Activated naive CD8-positive, alpha-beta T cell treated with anti-CD3 and anti-CD28 coated beads, Interleukin-2, amount 10 ng/mL, durations not matched to agents 7 days and 5 days (primary cell): Measurements from ENCODE around the gene WWTR1. TPM values are rescaled to one million over a fixed set of nuclear protein-coding genes. Genes with fewer than 3 reads are reported as not detected.

Source experiments
- ATAC-seq: fragments of 150-1000 bp; cut with Tn5 transposase; one replicate; pipeline ENCODE4 v1.10.0; 2021; ENCODE audit warnings: low read depth, moderate library complexity
- POLR2A ChIA-PET: fragments of 350-600 bp; sonication (Branson Sonifier 250); formaldehyde crosslinking; loops from one replicate; lab custom pipeline; 2021; ENCODE audit warnings: antibody characterized with exemption; lab: Charles Lee
- DNase-seq: peaks from one replicate; pipeline ENCODE4 v3.0.0; 2021
- H3K27ac Mint-ChIP-seq: one replicate; pipeline ENCODE4 v1.8.0; 2022; ENCODE audit warnings: mild to moderate bottlenecking, mixed read lengths
- H3K27me3 Mint-ChIP-seq: one replicate; pipeline ENCODE4 v1.8.0; 2022; ENCODE audit warnings: mild to moderate bottlenecking, moderate library complexity, mixed read lengths
- H3K36me3 Mint-ChIP-seq: one replicate; pipeline ENCODE4 v1.8.0; 2021; ENCODE audit warnings: mild to moderate bottlenecking, mixed read lengths
- H3K4me1 Mint-ChIP-seq: one replicate; pipeline ENCODE4 v1.8.0; 2021; ENCODE audit warnings: mixed read lengths
- H3K4me3 Mint-ChIP-seq: one replicate; pipeline ENCODE4 v1.8.0; 2022; ENCODE audit warnings: mild to moderate bottlenecking, moderate library complexity, mixed read lengths
- H3K9me3 Mint-ChIP-seq: one replicate; pipeline ENCODE4 v1.8.0; 2021; ENCODE audit warnings: mixed read lengths
- total RNA-seq, 2 experiments: library from RNA; stranded (reverse); gene quantifications; one replicate each; pipeline ENCODE4 v1.2.3, GENCODE V29; 2021

WWTR1 gene
- total RNA-seq, 2 experiments from 2014 or later = 0.55 to 0.79 TPM

GRCh38 chr3:149647285-149647684 is 10.5 kb downstream of the WWTR1 start:
- ATAC-seq = no peak
- POLR2A ChIA-PET = no interaction called here
- Mint-ChIP-seq H3K27ac (no peak overlapping the region), H3K9me3 (no peaks in the 10 kb centered on the region), H3K4me1 (no peaks in the 10 kb centered on the region), H3K36me3 (no peaks in the 10 kb centered on the region), H3K27me3 (peaks cover 19% of the 10 kb centered on the region), H3K4me3 (no peak overlapping the region)
- no peak for DNase-seq

- Mint-ChIP-seq H3K4me1 (no peaks in the 10 kb centered on the region), H3K27ac (no peak overlapping the region), H3K9me3 (no peaks in the 10 kb centered on the region), H3K36me3 (no peaks in the 10 kb centered on the region), H3K4me3 (no peak overlapping the region), H3K27me3 (peaks cover 16% of the 10 kb centered on the region)
- POLR2A ChIA-PET = no interaction called here
- no peak for DNase-seq
- ATAC-seq = no peak
Measured at GRCh38 chr3:149646181-149646766, 11.6 kb downstream of the WWTR1 start.

GRCh38 chr3:149643963-149644362 is 13.9 kb downstream of the WWTR1 start:
- Mint-ChIP-seq H3K9me3 (no peaks in the 10 kb centered on the region), H3K4me1 (no peaks in the 10 kb centered on the region), H3K4me3 (no peak overlapping the region), H3K27ac (no peak overlapping the region), H3K36me3 (no peaks in the 10 kb centered on the region), H3K27me3 (peaks cover 11% of the 10 kb centered on the region)
- POLR2A ChIA-PET = no interaction called here
- DNase-seq (no peak), ATAC-seq (no peak)

GRCh38 chr3:149643482-149643798 is 14.4 kb downstream of the WWTR1 start:
- POLR2A ChIA-PET = no interaction called here
- Mint-ChIP-seq H3K9me3 (no peaks in the 10 kb centered on the region), H3K4me3 (no peak overlapping the region)

GRCh38 chr3:149640976-149641728 is 16.7 kb downstream of the WWTR1 start:
- POLR2A ChIA-PET = no interaction called here
- Mint-ChIP-seq H3K4me3 (no peak overlapping the region), H3K9me3 (no peaks in the 10 kb centered on the region), H3K27me3 (peaks cover 7% of the 10 kb centered on the region), H3K27ac (no peak overlapping the region), H3K36me3 (no peaks in the 10 kb centered on the region), H3K4me1 (no peaks in the 10 kb centered on the region)
- ATAC-seq = no peak
- no peak for DNase-seq

More at GRCh38 chr3:149643482-149643798, 14.4 kb downstream of the WWTR1 start:
- DNase-seq (no peak), ATAC-seq (no peak)
- H3K27ac Mint-ChIP-seq = no peak overlapping the region
- no peaks in the 10 kb centered on the region for H3K36me3 Mint-ChIP-seq
- peaks cover 11% of the 10 kb centered on the region for H3K27me3 Mint-ChIP-seq
- no peaks in the 10 kb centered on the region for H3K4me1 Mint-ChIP-seq

- Mint-ChIP-seq H3K27me3 (peaks cover 12% of the 10 kb centered on the region), H3K9me3 (no peaks in the 10 kb centered on the region), H3K4me1 (no peaks in the 10 kb centered on the region), H3K36me3 (no peaks in the 10 kb centered on the region), H3K27ac (no peak overlapping the region), H3K4me3 (no peak overlapping the region)
- no peak for ATAC-seq
- POLR2A ChIA-PET = no interaction called here
- DNase-seq = no peak
Measured at GRCh38 chr3:149639093-149639486, 18.7 kb downstream of the WWTR1 start.

DNA sequence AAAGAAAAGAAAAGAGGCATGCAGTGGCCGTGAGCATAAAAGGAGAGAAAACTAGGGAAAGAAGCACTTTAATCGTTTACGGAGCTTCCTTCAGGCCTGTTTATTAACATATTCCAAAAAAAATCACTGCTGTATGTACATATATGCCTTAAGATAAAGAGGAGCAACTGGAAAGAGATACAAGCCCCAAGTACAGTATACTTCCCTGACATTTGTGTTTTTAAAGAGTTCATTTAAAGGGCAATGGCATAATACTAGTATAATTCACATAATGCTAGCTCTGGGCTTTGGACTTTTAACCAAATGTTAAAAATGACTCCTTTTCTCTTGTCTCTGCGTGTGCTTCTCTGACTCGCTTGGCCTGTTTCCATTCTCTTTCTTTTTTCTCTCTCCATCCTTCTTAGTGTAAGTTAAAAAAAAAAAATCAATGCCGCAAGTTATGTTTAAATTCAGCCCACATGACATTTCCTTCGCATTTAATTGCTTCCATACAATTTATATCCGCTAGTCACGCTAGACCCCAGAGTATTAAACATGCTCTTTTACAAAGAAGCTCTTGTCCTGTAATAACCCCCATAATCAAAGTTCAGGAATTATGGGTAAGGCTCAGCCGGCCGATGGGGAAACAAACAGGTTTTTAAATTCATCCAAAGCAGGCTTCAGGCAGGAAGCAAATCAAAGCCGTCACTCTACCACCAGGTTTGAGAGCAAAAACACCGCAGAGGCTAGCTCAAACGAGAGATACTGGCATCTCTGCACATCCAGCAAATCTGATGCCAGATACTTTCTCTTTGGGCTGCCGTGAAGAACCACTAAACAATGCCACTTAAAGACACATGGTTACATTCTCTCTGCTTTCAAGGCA is 19.4 kb downstream of the WWTR1 start:
- H3K27me3 Mint-ChIP-seq = peaks cover 12% of the 10 kb centered on the region
- DNase-seq (no peak), ATAC-seq (no peak)
- POLR2A ChIA-PET = no interaction called here
- H3K9me3 Mint-ChIP-seq = no peaks in the 10 kb centered on the region
- H3K4me1 Mint-ChIP-seq = no peaks in the 10 kb centered on the region
- no peaks in the 10 kb centered on the region for H3K36me3 Mint-ChIP-seq
- no peak overlapping the region for H3K4me3 Mint-ChIP-seq
- H3K27ac Mint-ChIP-seq = no peak overlapping the region

- Mint-ChIP-seq H3K27me3 (peaks cover 16% of the 10 kb centered on the region), H3K27ac (no peak overlapping the region), H3K4me3 (no peak overlapping the region), H3K36me3 (no peaks in the 10 kb centered on the region), H3K4me1 (no peaks in the 10 kb centered on the region), H3K9me3 (no peaks in the 10 kb centered on the region)
- ATAC-seq = no peak
- POLR2A ChIA-PET = no interaction called here
- DNase-seq = no peak
Measured at GRCh38 chr3:149635396-149635795, 22.4 kb downstream of the WWTR1 start.

DNA sequence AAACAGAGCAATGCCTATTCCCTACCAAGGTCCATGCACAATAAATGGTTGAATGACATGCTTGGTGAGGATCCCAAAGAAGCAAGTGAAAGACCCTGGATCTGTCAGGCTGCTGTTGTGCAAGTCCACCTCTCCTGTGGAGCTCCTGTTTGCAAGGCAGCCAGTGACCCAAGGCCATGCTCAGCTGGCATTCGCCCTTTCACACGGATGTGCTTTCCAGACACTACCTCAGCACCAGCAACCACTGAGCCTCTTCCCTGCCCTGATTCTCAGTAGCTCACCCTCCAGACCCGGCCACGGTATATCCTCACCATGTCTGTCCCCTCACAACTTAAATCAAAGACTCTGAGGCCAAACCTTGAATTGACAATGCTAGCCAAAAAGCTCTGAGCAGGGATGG is 23.3 kb downstream of the WWTR1 start:
- Mint-ChIP-seq H3K27me3 (peaks cover 16% of the 10 kb centered on the region), H3K36me3 (no peaks in the 10 kb centered on the region), H3K9me3 (no peaks in the 10 kb centered on the region), H3K27ac (no peak overlapping the region), H3K4me3 (no peak overlapping the region), H3K4me1 (no peaks in the 10 kb centered on the region)
- ATAC-seq = no peak
- DNase-seq = no peak
- POLR2A ChIA-PET = no interaction called here

DNA sequence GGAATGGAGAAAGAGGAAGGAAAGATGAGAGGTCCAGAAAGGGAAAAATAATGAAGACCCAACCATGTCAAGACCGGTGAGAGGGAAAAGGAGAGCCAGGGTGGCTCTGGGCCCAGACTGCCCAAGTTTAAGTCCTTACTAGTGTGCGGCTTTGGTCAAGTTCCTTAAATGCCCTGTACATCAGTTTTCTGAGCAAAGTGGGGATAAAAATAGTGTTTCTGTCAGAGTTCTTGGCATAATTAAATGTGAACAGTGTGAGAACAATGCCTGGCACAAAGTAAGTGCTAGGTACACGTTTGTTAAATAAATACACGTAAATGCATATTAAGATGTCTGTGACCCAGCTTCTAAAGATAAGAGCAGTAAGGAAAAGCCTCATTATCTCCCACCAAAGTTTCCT is 23.8 kb downstream of the WWTR1 start:
- Mint-ChIP-seq H3K4me3 (no peak overlapping the region), H3K27me3 (peaks cover 16% of the 10 kb centered on the region), H3K9me3 (no peaks in the 10 kb centered on the region), H3K27ac (no peak overlapping the region), H3K36me3 (no peaks in the 10 kb centered on the region), H3K4me1 (no peaks in the 10 kb centered on the region)
- ATAC-seq (no peak), DNase-seq (no peak)
- POLR2A ChIA-PET = no interaction called here

- H3K36me3 Mint-ChIP-seq = no peaks in the 10 kb centered on the region
- no peak for ATAC-seq
- no peak for DNase-seq
- H3K9me3 Mint-ChIP-seq = no peaks in the 10 kb centered on the region
- no peak overlapping the region for H3K4me3 Mint-ChIP-seq
- no peaks in the 10 kb centered on the region for H3K4me1 Mint-ChIP-seq
- POLR2A ChIA-PET = no interaction called here
- no peak overlapping the region for H3K27ac Mint-ChIP-seq
- H3K27me3 Mint-ChIP-seq = peaks cover 14% of the 10 kb centered on the region
Measured at GRCh38 chr3:149632225-149632624, 25.6 kb downstream of the WWTR1 start.

DNA sequence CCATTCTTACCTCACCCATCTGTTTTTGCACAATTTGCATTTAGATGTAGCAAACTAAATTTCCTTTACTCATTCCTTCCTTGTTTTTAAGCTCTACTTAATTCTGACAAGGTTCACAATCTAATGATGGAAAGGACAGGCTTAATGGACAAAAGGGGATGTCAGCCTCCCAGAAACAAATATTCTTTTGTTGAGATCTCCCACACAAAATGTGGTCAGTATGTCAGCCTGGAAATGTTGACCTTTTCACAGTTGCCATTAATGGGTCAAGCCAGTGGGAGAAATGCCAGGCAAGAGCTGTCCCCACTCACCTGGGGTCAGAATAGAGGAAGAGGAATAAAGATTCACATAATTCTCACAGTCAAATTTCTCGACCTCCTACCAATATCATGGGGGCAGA is 27.0 kb downstream of the WWTR1 start:
- no peak overlapping the region for H3K4me3 Mint-ChIP-seq
- no peaks in the 10 kb centered on the region for H3K4me1 Mint-ChIP-seq
- POLR2A ChIA-PET = no interaction called here
- DNase-seq = no peak
- H3K36me3 Mint-ChIP-seq = no peaks in the 10 kb centered on the region
- no peaks in the 10 kb centered on the region for H3K9me3 Mint-ChIP-seq
- ATAC-seq = no peak
- H3K27ac Mint-ChIP-seq = no peak overlapping the region
- peaks cover 18% of the 10 kb centered on the region for H3K27me3 Mint-ChIP-seq

GRCh38 chr3:149628957-149629670 is 28.7 kb downstream of the WWTR1 start:
- no peak for ATAC-seq
- H3K27me3 Mint-ChIP-seq = peaks cover 11% of the 10 kb centered on the region
- POLR2A ChIA-PET = no interaction called here

More at GRCh38 chr3:149628957-149629670, 28.7 kb downstream of the WWTR1 start:
- Mint-ChIP-seq H3K9me3 (no peaks in the 10 kb centered on the region), H3K36me3 (no peaks in the 10 kb centered on the region), H3K27ac (no peak overlapping the region), H3K4me1 (no peaks in the 10 kb centered on the region), H3K4me3 (no peak overlapping the region)
- DNase-seq = no peak
